Ectodermal cell (in vitro differentiated cells): ENCODE data around the gene IL4R.
"Not testable (repeated sequence)": the region's sequence is repeated elsewhere in the genome, so short reads cannot be mapped to it uniquely, and the experiment has no call there.

ENCODE experiments used
- H3K27ac ChIP-seq: 2 replicates; pipeline ENCODE4 v1.7.0; 2013; ENCODE audit warnings: mild to moderate bottlenecking, low read depth, low read length; ENCODE audit not compliant: insufficient read depth, poor library complexity, severe bottlenecking
- H3K27me3 ChIP-seq: 2 replicates; pipeline ENCODE4 v1.7.0; 2013; ENCODE audit warnings: mild to moderate bottlenecking, low read length; ENCODE audit not compliant: insufficient read depth, control insufficient read depth, poor library complexity, severe bottlenecking
- H3K36me3 ChIP-seq: one replicate; pipeline ENCODE4 v1.7.0; 2013; ENCODE audit warnings: low read length; ENCODE audit not compliant: control insufficient read depth, insufficient read depth
- H3K4me1 ChIP-seq: one replicate; pipeline ENCODE4 v1.7.0; 2013; ENCODE audit warnings: low read length; ENCODE audit not compliant: control insufficient read depth, insufficient read depth
- H3K4me3 ChIP-seq: 2 replicates; pipeline ENCODE4 v1.7.0; 2013; ENCODE audit warnings: low read depth, low read length, control low read depth; ENCODE audit not compliant: insufficient read depth
- H3K9me3 ChIP-seq: 2 replicates; pipeline ENCODE4 v1.7.0; 2013; ENCODE audit warnings: mild to moderate bottlenecking, low read length, moderate library complexity; ENCODE audit not compliant: control insufficient read depth
- WGBS, 2 experiments: methylation state at CpG; one replicate each; pipeline ENCODE4 v1.1.7; 2013; ENCODE audit warnings: missing lambda C conversion rate in 2 of 2; 5-methylcytosine and 5-hydroxymethylcytosine counted together

The IL4R gene

DNA sequence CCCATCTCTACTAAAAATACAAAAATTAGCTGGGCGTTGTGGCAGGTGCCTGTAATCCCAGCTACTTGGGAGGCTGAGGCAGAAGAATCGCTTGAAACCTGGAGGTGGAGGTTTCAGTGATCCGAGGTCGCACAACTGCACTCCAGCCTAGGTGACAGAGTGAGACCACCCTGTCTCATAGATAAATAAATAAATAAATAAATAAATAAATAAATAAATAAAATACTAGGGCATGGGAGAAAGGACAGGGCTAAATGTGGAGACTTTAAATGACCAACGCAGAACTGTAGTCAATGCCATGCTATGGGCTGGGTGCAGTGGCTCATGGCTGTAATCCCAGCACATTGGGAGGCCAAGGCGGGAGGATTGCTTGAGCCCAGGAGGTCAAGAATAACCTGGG, 25.5 kb upstream of the IL4R start:
- H3K4me3 ChIP-seq, H3K36me3 ChIP-seq, H3K27me3 ChIP-seq, H3K4me1 ChIP-seq, H3K27ac ChIP-seq, H3K9me3 ChIP-seq: not testable (repeated sequence)
- 78 to 79% methylated on average over 5 of the region's 6 CpGs for WGBS, 2 experiments

DNA sequence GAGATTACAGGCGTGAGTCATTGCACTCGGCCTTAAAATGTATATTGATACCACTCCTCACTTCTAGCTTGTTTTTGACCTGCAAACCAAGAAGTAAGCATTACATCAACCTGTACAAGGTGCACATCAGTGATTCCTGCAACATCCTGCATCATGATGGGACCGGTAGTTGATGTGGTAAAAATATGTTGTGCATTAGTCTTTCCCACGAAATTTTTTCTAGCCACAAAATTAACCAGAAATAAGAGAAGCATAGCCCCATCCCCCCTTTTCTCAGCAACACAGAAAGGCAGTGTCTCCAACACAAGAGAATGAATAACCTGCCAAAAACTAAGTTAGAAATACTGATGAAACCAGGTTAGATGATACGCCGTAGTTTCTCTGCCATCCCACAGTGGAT, 24.1 kb upstream of the IL4R start:
- H3K4me1 ChIP-seq: no peaks in the 10 kb centered on the region
- H3K27ac ChIP-seq: no peak overlapping the region
- 86 to 93% methylated on average over 6 of the region's 6 CpGs for WGBS, 2 experiments
- no peak overlapping the region for H3K4me3 ChIP-seq
- no peaks in the 10 kb centered on the region for H3K36me3 ChIP-seq
- no peaks in the 10 kb centered on the region for H3K27me3 ChIP-seq
- H3K9me3 ChIP-seq: no peaks in the 10 kb centered on the region

DNA sequence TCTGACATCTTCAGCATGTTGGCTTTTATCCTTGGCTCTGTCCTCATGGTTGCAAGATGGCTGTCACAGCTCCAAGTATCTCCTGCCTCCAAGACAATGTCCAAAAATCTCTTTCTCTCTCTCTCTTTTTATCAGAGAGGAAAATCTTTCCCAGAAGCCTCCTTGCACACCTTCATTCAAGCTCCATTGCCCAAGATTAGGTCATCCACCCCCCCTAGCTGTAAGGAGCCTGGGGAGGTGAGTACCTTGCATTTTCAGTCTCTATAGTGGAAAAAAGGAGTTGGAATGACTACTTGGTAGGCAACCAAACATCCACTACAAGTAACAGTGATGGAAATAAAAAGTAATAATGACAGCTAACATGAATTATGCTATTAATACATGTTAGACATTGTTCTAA, 23.2 kb upstream of the IL4R start:
- H3K27ac ChIP-seq: no peak overlapping the region
- no peaks in the 10 kb centered on the region for H3K4me1 ChIP-seq
- H3K9me3 ChIP-seq: no peaks in the 10 kb centered on the region
- H3K36me3 ChIP-seq: no peaks in the 10 kb centered on the region
- no peak overlapping the region for H3K4me3 ChIP-seq
- no peaks in the 10 kb centered on the region for H3K27me3 ChIP-seq

DNA sequence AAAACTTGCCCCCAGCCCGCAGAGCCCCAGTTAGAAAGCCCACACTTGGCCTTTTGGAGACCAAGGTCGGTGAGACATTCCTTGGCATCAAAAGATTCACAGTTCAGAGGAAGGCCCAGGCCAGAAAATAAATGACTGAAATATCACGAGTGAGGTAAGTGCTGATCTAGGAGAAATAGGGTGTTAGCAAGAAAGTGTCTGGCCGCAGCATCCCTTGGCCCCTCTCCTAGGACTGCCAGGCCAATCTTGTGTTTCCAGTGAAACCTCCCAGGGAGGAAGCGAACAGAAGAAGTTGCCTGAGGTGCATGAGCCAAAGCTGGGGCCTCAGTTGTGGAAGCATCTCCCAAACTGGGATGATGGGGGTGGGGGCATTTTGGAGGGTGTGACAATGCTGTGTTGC, 22.7 kb upstream of the IL4R start:
- no peaks in the 10 kb centered on the region for H3K4me1 ChIP-seq
- WGBS, 2 experiments: 82 to 88% methylated on average over 5 of the region's 5 CpGs
- H3K27me3 ChIP-seq: no peaks in the 10 kb centered on the region
- no peak overlapping the region for H3K27ac ChIP-seq
- no peaks in the 10 kb centered on the region for H3K9me3 ChIP-seq
- H3K4me3 ChIP-seq: no peak overlapping the region
- no peaks in the 10 kb centered on the region for H3K36me3 ChIP-seq

DNA sequence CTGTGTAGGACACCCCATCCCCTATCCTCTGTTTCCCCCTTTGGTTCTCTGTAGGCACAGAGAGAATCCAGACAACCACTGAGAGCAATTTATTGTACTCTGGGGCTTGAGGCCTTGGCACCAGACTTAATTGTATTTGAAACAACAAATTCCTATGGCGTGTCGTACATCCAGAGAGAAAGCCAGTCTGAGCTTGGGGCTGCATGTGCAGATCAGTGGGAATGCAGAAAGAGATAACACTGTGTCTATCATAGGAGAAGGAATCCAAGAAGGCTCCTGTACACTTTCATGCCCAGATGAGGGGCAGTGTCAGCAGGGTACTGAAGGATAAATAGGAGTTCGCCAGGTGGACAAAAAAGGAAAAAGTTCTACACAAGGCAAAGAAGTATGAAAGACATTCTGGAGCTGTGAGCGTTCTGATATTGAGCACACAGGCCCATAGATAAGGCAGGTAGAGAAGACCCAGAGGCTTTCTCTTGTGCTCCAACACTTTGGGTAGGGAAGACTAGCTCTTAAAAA, 22.0 kb upstream of the IL4R start:
- H3K27me3 ChIP-seq: no peaks in the 10 kb centered on the region
- no peaks in the 10 kb centered on the region for H3K4me1 ChIP-seq
- H3K27ac ChIP-seq: no peak overlapping the region
- H3K9me3 ChIP-seq: no peaks in the 10 kb centered on the region
- WGBS, 2 experiments: 91 to 93% methylated on average over 4 of the region's 4 CpGs
- H3K4me3 ChIP-seq: no peak overlapping the region
- no peaks in the 10 kb centered on the region for H3K36me3 ChIP-seq

DNA sequence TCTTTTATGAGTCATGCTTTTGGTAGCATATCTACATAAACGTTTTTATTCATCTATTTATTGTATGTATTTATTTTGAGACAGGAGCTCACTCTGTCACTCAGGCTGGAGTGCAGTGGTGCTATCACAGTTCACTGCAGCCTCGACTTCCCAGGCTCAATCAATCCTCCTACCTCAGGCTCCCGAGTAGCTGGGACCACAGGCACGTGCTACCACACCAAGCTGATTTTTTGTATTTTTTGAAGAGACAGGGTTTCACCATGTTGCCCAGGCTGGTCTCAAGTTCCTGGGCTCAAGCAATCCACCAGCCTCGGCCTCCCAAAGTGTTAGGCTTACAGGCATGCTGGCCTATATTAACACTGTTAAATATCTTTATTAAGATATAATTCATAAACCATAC, 20.4 kb upstream of the IL4R start:
- H3K4me3 ChIP-seq: no peak overlapping the region
- H3K36me3 ChIP-seq: no peaks in the 10 kb centered on the region
- WGBS, 2 experiments: 58 to 61% methylated on average over 4 of the region's 5 CpGs
- no peaks in the 10 kb centered on the region for H3K9me3 ChIP-seq
- H3K27me3 ChIP-seq: no peaks in the 10 kb centered on the region
- no peaks in the 10 kb centered on the region for H3K4me1 ChIP-seq
- no peak overlapping the region for H3K27ac ChIP-seq

DNA sequence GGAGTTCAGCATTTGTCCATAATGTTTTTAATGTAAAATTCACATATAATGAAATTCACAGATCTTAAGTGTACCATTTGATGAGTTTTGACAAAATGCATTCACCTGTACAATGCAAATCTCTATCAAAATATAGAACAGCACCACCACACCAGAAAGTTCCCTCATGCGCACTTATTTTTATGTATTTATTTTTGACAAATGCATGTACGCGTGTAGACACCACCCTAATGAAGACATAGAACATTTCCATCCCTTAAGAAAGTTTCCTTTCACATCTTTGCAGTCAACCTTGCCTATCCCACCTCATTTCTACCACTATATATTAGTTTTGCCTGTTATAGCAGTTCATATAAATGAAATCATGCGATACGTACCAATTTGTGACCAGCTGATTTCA, 15.6 kb upstream of the IL4R start:
- no peaks in the 10 kb centered on the region for H3K36me3 ChIP-seq
- H3K27me3 ChIP-seq: no peaks in the 10 kb centered on the region
- H3K27ac ChIP-seq: no peak overlapping the region
- H3K9me3 ChIP-seq: no peaks in the 10 kb centered on the region
- WGBS, 2 experiments: 90 to 100% methylated on average over 5 of the region's 5 CpGs
- H3K4me1 ChIP-seq: no peaks in the 10 kb centered on the region
- H3K4me3 ChIP-seq: no peak overlapping the region

DNA sequence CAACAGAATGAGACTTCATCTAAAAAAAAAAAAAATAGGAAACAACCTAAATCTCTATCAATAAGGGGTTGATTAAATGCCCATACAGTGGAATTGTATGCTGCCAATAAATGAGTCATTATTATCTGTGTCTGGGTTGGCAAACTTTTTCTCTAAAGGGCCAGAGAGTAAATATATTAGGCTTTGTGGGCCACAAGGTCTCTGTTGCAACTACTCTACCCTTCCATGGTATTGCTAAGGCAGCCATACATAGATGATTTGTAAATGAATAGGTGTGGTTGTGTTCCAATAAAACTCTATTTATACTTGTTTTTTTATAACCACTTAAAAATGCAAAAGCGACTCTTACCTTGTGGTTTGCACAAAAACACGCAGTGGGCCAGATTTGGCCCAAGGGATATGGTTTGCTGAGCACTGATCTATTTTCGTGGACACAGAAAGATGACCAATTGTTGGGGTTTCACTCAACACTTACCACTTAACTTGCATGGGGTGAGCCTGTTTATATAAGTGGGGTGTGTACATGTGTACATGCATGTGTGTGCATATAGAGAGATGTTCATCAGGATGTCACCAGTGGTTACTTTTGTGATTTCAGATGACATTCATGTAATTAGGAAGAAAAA, 12.4 kb upstream of the IL4R start:
- H3K27me3 ChIP-seq: no peaks in the 10 kb centered on the region
- no peak overlapping the region for H3K27ac ChIP-seq
- 93 to 95% methylated on average over 3 of the region's 3 CpGs for WGBS, 2 experiments
- no peaks in the 10 kb centered on the region for H3K9me3 ChIP-seq
- no peaks in the 10 kb centered on the region for H3K4me1 ChIP-seq
- H3K4me3 ChIP-seq: no peak overlapping the region
- H3K36me3 ChIP-seq: no peaks in the 10 kb centered on the region

DNA sequence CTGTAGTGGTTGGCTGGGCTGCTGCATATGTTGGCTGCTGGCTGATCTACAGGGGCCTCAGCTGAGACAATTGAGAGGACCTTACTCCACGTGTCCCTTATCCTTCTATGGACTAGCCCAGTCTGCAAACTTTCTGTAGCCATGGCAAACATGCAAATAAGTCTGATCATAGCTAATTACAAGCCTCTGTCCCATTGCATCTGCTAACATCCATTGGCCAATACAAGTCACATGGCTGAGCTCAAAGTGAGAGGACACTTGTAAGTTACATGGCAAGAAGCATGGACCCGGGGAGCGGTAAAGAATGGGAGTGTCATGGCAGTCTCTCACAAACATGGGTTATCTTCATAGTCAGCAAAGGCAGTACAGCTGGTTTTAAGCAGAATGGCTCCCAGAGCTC, 11.6 kb upstream of the IL4R start:
- Histone ChIP-seq H3K4me1 (no peaks in the 10 kb centered on the region), H3K4me3 (no peak overlapping the region), H3K9me3 (no peaks in the 10 kb centered on the region), H3K27me3 (no peaks in the 10 kb centered on the region), H3K36me3 (no peaks in the 10 kb centered on the region), H3K27ac (no peak overlapping the region)
- 89% methylated on average over 3 of the region's 3 CpGs for WGBS, 2 experiments

DNA sequence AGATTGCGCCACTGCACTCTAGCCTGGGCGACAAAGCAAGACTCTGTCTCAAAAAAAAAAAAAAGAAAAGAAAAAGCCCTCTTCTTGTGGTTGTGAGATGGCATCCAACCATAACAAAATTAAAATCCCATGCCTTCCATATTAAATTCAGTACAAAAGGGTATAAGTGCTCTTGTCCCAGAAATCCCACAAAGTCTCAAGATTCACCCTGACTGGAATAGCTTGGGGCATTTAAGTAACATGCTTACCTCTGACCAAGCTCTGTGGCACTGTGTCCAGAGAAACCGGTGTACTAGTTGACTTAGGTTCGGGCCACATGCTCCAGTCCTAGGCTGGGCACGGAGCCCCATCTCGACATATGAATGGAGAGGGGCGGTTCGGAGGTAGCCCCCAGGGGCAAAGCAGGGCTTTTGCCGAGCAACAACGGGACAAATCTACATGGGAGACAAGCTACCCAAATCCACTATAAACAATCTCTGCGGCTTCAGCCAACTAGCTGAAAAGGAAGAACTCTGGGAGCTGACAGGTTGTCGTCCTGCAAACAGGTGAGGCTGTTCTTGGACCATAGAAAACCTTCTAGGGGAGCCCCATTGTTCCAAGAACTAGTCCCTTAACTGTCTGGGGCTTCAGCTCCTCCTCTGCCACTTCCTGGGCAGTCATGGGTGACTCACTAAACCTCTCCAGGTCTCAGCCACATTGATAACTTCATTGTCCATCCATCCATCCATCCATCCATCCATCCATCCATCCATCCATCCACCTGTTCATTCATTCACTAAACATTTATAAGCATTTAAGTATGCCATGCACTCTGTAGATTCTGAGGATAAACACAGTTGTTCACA, 10.3 kb upstream of the IL4R start:
- no peaks in the 10 kb centered on the region for H3K36me3 ChIP-seq
- H3K27ac ChIP-seq: no peak overlapping the region
- no peaks in the 10 kb centered on the region for H3K9me3 ChIP-seq
- H3K4me1 ChIP-seq: no peaks in the 10 kb centered on the region
- no peaks in the 10 kb centered on the region for H3K27me3 ChIP-seq
- WGBS, 2 experiments: 86 to 91% methylated on average over 12 of the region's 12 CpGs
- H3K4me3 ChIP-seq: no peak overlapping the region
